ENCODE results near the gene UBASH3B. TPM values are rescaled to one million over a fixed set of nuclear protein-coding genes. Genes with fewer than 3 reads are reported as not detected.

Gene UBASH3B
- total and polyA plus RNA-seq, 2 of the 13 experiments (the other 11 are each of a cell fraction or from before 2014, with no cell fraction given): 4.4 to 7.6 TPM

- TF ChIP-seq SMC3 (IDR thresholded peaks at IDR 0.05; ENCODE audit: low read length) (peak; percentile 70), POGZ (CRISPR knock-in tag; IDR thresholded peaks at IDR 0.05) (no peak), ZNF101 (CRISPR knock-in tag; IDR thresholded peaks at IDR 0.05; ENCODE audit: borderline replicate concordance, low read depth) (no peak), ZFP36L1 (CRISPR knock-in tag; IDR thresholded peaks at IDR 0.05) (no peak), RAD21 (CRISPR knock-in tag; IDR thresholded peaks at IDR 0.05) (peak; percentile 61), NR1H2 (CRISPR knock-in tag; IDR thresholded peaks at IDR 0.05; ENCODE audit: borderline replicate concordance, low read depth) (no peak), ATF7 (IDR thresholded peaks at IDR 0.05) (no peak), ATF7 (CRISPR knock-in tag; IDR thresholded peaks at IDR 0.05) (no peak)
- TF ChIP-seq, protein P1, sequence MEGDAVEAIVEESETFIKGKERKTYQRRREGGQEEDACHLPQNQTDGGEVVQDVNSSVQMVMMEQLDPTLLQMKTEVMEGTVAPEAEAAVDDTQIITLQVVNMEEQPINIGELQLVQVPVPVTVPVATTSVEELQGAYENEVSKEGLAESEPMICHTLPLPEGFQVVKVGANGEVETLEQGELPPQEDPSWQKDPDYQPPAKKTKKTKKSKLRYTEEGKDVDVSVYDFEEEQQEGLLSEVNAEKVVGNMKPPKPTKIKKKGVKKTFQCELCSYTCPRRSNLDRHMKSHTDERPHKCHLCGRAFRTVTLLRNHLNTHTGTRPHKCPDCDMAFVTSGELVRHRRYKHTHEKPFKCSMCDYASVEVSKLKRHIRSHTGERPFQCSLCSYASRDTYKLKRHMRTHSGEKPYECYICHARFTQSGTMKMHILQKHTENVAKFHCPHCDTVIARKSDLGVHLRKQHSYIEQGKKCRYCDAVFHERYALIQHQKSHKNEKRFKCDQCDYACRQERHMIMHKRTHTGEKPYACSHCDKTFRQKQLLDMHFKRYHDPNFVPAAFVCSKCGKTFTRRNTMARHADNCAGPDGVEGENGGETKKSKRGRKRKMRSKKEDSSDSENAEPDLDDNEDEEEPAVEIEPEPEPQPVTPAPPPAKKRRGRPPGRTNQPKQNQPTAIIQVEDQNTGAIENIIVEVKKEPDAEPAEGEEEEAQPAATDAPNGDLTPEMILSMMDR (CRISPR knock-in tag; IDR thresholded peaks at IDR 0.05): peak; percentile 76
Observed at GRCh38 chr11:122633219-122633829, 22.2 kb upstream of the UBASH3B start (continued).

DNA sequence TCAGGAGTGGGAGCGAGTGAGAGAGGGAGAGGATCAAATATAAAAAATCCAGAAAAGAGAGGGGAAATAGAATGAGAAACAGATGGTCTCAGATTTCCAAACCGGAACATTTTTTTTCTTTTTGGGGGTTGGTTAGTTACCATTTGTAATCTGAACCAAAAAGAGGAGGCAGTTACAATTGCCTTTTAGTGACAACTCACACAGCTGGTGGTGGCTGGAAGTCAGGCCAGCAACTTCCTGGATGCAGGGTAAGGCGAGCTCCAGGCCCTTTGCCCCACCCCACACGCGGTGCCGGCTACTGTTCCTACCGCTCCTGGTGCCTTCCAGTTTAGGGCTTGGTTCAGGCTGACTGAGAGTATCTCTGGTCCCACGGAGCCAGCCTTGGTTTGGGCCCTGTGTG, 21.0 kb upstream of the UBASH3B start:
- Histone ChIP-seq H3K4me1 (ENCODE audit: insufficient read depth, low read length) (peaks cover 12% of the 10 kb centered on the region), H3K27ac (ENCODE audit: extremely low read length, insufficient read depth, low read length) (no peak overlapping the region), H2AFZ (ENCODE audit: low read length) (no peak overlapping the region), H3K79me2 (ENCODE audit: insufficient read depth, low read length) (no peaks in the 10 kb centered on the region), H3K4me2 (ENCODE audit: low read depth, low read length) (peak overlapping the region; percentile 36), H3K36me3 (replicated peaks in 1 of 2; ENCODE audit: control insufficient read depth in 1 of 2, insufficient read depth in 2 of 2, low read length in 2 of 2) (no peaks in the 10 kb centered on the region), H3K9me3 (ENCODE audit: low read length) (no peaks in the 10 kb centered on the region), H4K20me1 (ENCODE audit: insufficient read depth, low read length) (no peaks in the 10 kb centered on the region), H3K27me3 (ENCODE audit: control insufficient read depth in 1 of 2, insufficient read depth in 2 of 2, low read length in 2 of 2) (0 out of 5 replicates have a peak, but pooled peaks cover 0 to 6% of the 10 kb centered on the region in 2 experiments), H3K4me3 (replicated peaks in 1 of 3; ENCODE audit: insufficient read depth in 1 of 3, low read depth in 2 of 3, low read length in 3 of 3) (no peak overlapping the region; a peak in 1 of 6 replicates), H3K9ac (ENCODE audit: insufficient read depth, low read depth, low read length) (no peak overlapping the region)
- intact Hi-C loops (cut with micrococcal nuclease; ENCODE audit: unreplicated experiment): no loop called here
- ATAC-seq (peak; percentile 71), FAIRE-seq (no peak), DNase-seq (ENCODE audit: low spot score) (no peak)
- ChIA-PET POLR2A (interaction anchor here (0.5 kb wide), 1 partner anchor 420 kb away, joined by 3 read pairs; no protein-coding TSS in a partner anchor), CTCF (ENCODE audit: low intra/inter-chr PET ratio, low total read pairs) (interaction anchor here (3.1 kb wide), 1 partner anchor 147 kb away, joined by 32 read pairs; no protein-coding TSS in a partner anchor)
- TF ChIP-seq, protein P2, sequence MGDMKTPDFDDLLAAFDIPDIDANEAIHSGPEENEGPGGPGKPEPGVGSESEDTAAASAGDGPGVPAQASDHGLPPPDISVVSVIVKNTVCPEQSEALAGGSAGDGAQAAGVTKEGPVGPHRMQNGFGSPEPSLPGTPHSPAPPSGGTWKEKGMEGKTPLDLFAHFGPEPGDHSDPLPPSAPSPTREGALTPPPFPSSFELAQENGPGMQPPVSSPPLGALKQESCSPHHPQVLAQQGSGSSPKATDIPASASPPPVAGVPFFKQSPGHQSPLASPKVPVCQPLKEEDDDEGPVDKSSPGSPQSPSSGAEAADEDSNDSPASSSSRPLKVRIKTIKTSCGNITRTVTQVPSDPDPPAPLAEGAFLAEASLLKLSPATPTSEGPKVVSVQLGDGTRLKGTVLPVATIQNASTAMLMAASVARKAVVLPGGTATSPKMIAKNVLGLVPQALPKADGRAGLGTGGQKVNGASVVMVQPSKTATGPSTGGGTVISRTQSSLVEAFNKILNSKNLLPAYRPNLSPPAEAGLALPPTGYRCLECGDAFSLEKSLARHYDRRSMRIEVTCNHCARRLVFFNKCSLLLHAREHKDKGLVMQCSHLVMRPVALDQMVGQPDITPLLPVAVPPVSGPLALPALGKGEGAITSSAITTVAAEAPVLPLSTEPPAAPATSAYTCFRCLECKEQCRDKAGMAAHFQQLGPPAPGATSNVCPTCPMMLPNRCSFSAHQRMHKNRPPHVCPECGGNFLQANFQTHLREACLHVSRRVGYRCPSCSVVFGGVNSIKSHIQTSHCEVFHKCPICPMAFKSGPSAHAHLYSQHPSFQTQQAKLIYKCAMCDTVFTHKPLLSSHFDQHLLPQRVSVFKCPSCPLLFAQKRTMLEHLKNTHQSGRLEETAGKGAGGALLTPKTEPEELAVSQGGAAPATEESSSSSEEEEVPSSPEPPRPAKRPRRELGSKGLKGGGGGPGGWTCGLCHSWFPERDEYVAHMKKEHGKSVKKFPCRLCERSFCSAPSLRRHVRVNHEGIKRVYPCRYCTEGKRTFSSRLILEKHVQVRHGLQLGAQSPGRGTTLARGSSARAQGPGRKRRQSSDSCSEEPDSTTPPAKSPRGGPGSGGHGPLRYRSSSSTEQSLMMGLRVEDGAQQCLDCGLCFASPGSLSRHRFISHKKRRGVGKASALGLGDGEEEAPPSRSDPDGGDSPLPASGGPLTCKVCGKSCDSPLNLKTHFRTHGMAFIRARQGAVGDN (CRISPR knock-in tag; IDR thresholded peaks at IDR 0.05): peak; percentile 53
- TF ChIP-seq HNF4G (IDR thresholded peaks at IDR 0.05; ENCODE audit: borderline replicate concordance, low read depth, low read length) (no peak), HNF4G (CRISPR knock-in tag; IDR thresholded peaks at IDR 0.05; ENCODE audit: borderline replicate concordance, low read depth) (no peak), ZNF746 (CRISPR knock-in tag; IDR thresholded peaks at IDR 0.05) (no peak), CREBL2 (CRISPR knock-in tag; IDR thresholded peaks at IDR 0.05; ENCODE audit: borderline replicate concordance) (no peak), RFXAP (CRISPR knock-in tag; IDR thresholded peaks at IDR 0.05; ENCODE audit: borderline replicate concordance) (no peak)
- 14% methylated on average over 8 of the region's 8 CpGs for WGBS (ENCODE audit: low lambda C conversion rate)
- BruUV-seq (replicated peaks): no TSS peak
- in situ Hi-C loops (cut with HindIII; ENCODE audit: extremely low pct_ligation_motif_present, low pct_unique_long_range_greater_than_20kb): loop anchor here (5.0 kb wide), 2 partner anchors 148 to 218 kb away; no protein-coding TSS in a partner anchor

All from HepG2 (cell line).